ENCODE results near the gene MAPKAPK5. TPM values are rescaled to one million over a fixed set of nuclear protein-coding genes. Genes with fewer than 3 reads are reported as not detected.
"Not testable (repeated sequence)": the region's sequence is repeated elsewhere in the genome, so short reads cannot be mapped to it uniquely, and the experiment has no call there.

Gene MAPKAPK5
- total RNA-seq, 4 donors from 2014 or later = 73.5 to 768 (median 90.1) TPM

GRCh38 chr12:111819191-111820158 is 22.6 kb upstream of the MAPKAPK5 start:
- Histone ChIP-seq H3K27me3 (no peaks in the 10 kb centered on the region), H3K9me3 (no peaks in the 10 kb centered on the region), H3K4me3 (no peak overlapping the region), H3K36me3 (no peaks in the 10 kb centered on the region), H3K4me1 (peaks cover 5 to 39% (median 25%) of the 10 kb centered on the region in 4 donors), H3K27ac (peak overlapping the region; percentile 71 to 82 (median 76))
- TF ChIP-seq POLR2AphosphoS5 (IDR thresholded peaks at IDR 0.05) (peak in 1 of 3 donors; percentile 20), CTCF (IDR thresholded peaks at IDR 0.05) (no peak)
- 14 to 35% methylated on average over 5 to 6 of the region's 6 CpGs for WGBS, 2 donors (ENCODE audit: low coverage in 1 of 2)
- in situ Hi-C loops (cut with MboI; ENCODE audit: low pct_ligation_motif_present in 1 of 4, low pct_unique_long_range_greater_than_20kb in 1 of 4, low sequenced_read_pairs in 3 of 4) (no loop called here), intact Hi-C loops (cut with DNase I; ENCODE audit: low total_unique reads) (no loop called here)
- peak; percentile 42 for DNase-seq

GRCh38 chr12:111820828-111821227 is 21.2 kb upstream of the MAPKAPK5 start:
- intact Hi-C loops (cut with DNase I; ENCODE audit: low total_unique reads); H3K36me3 ChIP-seq; H3K9me3 ChIP-seq; in situ Hi-C loops (cut with MboI; ENCODE audit: low pct_ligation_motif_present in 1 of 4, low pct_unique_long_range_greater_than_20kb in 1 of 4, low sequenced_read_pairs in 3 of 4); H3K27me3 ChIP-seq; DNase-seq; H3K4me3 ChIP-seq: not testable (repeated sequence)
- WGBS, 2 donors (ENCODE audit: low coverage in 1 of 2) = 85 to 93% methylated on average over 7 to 8 of the region's 8 CpGs
- peaks cover 5 to 41% (median 26%) of the 10 kb centered on the region in 4 donors for H3K4me1 ChIP-seq
- peak overlapping the region in 2 of 4 donors; percentile 71 to 78 for H3K27ac ChIP-seq

GRCh38 chr12:111822886-111823285 is 19.1 kb upstream of the MAPKAPK5 start:
- Histone ChIP-seq H3K27ac (peak overlapping the region in 3 of 4 donors; percentile 32 to 56 (median 47)), H3K27me3 (no peaks in the 10 kb centered on the region), H3K4me3 (no peak overlapping the region), H3K36me3 (no peaks in the 10 kb centered on the region), H3K9me3 (no peaks in the 10 kb centered on the region), H3K4me1 (peaks cover 5 to 41% (median 26%) of the 10 kb centered on the region in 4 donors)
- in situ Hi-C loops (cut with MboI; ENCODE audit: low pct_ligation_motif_present in 1 of 4, low pct_unique_long_range_greater_than_20kb in 1 of 4, low sequenced_read_pairs in 3 of 4) (no loop called here), intact Hi-C loops (cut with DNase I; ENCODE audit: low total_unique reads) (no loop called here)
- DNase-seq = no peak
- TF ChIP-seq POLR2AphosphoS5 (IDR thresholded peaks at IDR 0.05) (no peak), POLR2A (IDR thresholded peaks at IDR 0.05) (no peak), EP300 (IDR thresholded peaks at IDR 0.05; ENCODE audit: low read depth) (no peak), CTCF (IDR thresholded peaks at IDR 0.05) (no peak)
- WGBS, 2 donors (ENCODE audit: low coverage in 1 of 2) = 23 to 29% methylated on average over 2 of the region's 2 CpGs

- in situ Hi-C loops (cut with MboI; ENCODE audit: low pct_ligation_motif_present in 1 of 4, low pct_unique_long_range_greater_than_20kb in 1 of 4, low sequenced_read_pairs in 3 of 4) (no loop called here), intact Hi-C loops (cut with DNase I; ENCODE audit: low total_unique reads) (no loop called here)
- H3K9me3 ChIP-seq = no peaks in the 10 kb centered on the region
- peak; percentile 21 for DNase-seq
- H3K4me1 ChIP-seq = peaks cover 5 to 37% (median 25%) of the 10 kb centered on the region in 4 donors
- WGBS, 2 donors (ENCODE audit: low coverage in 1 of 2) = 29 to 67% methylated on average over 1 to 3 of the region's 3 CpGs
- H3K4me3 ChIP-seq = no peak overlapping the region
- H3K36me3 ChIP-seq = no peaks in the 10 kb centered on the region
- H3K27me3 ChIP-seq = no peaks in the 10 kb centered on the region
- peak overlapping the region; percentile 32 to 56 (median 41) for H3K27ac ChIP-seq
- TF ChIP-seq POLR2AphosphoS5 (IDR thresholded peaks at IDR 0.05) = no peak
- TF ChIP-seq EP300 (IDR thresholded peaks at IDR 0.05; ENCODE audit: low read depth) = no peak
- TF ChIP-seq CTCF (IDR thresholded peaks at IDR 0.05) = no peak
- TF ChIP-seq POLR2A (IDR thresholded peaks at IDR 0.05) = no peak
Observed at GRCh38 chr12:111823891-111824290, 18.1 kb upstream of the MAPKAPK5 start.

Data from transverse colon (tissue), 4 donors.